Naive thymus-derived CD4-positive, alpha-beta T cell (primary cell): ENCODE data around the gene VPS9D1. TPM values are rescaled to one million over a fixed set of nuclear protein-coding genes. Genes with fewer than 3 reads are reported as not detected.

Experiments
- ATAC-seq: fragments of 150-1000 bp; cut with Tn5 transposase; 2 replicates; pipeline ENCODE4 v1.10.0; 2021; ENCODE audit warnings: mild to moderate bottlenecking, moderate library complexity
- CTCF ChIA-PET: fragments of 350-600 bp; sonication (Branson Sonifier 250); formaldehyde crosslinking; loops from one replicate; lab custom pipeline; 2021; ENCODE audit warnings: antibody characterized with exemption; lab: Charles Lee
- POLR2A ChIA-PET: fragments of 350-600 bp; sonication (Branson Sonifier 250); formaldehyde crosslinking; loops from one replicate; lab custom pipeline; 2021; ENCODE audit warnings: antibody characterized with exemption, inconsistent platforms; lab: Charles Lee
- DNase-seq, 9 donors: peaks; one replicate each; pipeline versions ENCODE4 v3.0.0 to v3.0.0-alpha.2; 2020 to 2022; ENCODE audit warnings: mixed read lengths in 1 of 9
- H3K27ac ChIP-seq: one replicate; pipeline ENCODE4 v1.7.0; 2013; ENCODE audit warnings: mild to moderate bottlenecking, low read depth, low read length, moderate library complexity
- H3K27me3 ChIP-seq, 2 donors: one replicate each; pipeline ENCODE4 v1.7.0; 2013; ENCODE audit warnings: low read length in 2 of 2, mild to moderate bottlenecking in 2 of 2, moderate library complexity in 2 of 2; ENCODE audit not compliant: control insufficient read depth in 2 of 2, insufficient read depth in 2 of 2
- H3K36me3 ChIP-seq, 3 experiments: 1 replicate in 2 of 3; 2 replicates in 1 of 3; pipeline ENCODE4 v1.7.0; 2013; ENCODE audit warnings: low read length in 3 of 3, mild to moderate bottlenecking in 3 of 3, moderate library complexity in 1 of 3; ENCODE audit not compliant: insufficient read depth in 3 of 3, control insufficient read depth in 2 of 3
- H3K4me1 ChIP-seq, 2 donors: one replicate each; pipeline ENCODE4 v1.7.0; 2013; ENCODE audit warnings: low read length in 2 of 2, mild to moderate bottlenecking in 2 of 2, moderate library complexity in 1 of 2; ENCODE audit not compliant: control insufficient read depth in 2 of 2, insufficient read depth in 2 of 2
- H3K4me3 ChIP-seq: 2 replicates; pipeline ENCODE4 v1.7.0; 2013; ENCODE audit warnings: mild to moderate bottlenecking, low read length
- H3K9me3 ChIP-seq, 3 experiments: 1 replicate in 2 of 3; 2 replicates in 1 of 3; pipeline ENCODE4 v1.7.0; 2013; ENCODE audit warnings: low read length in 3 of 3; ENCODE audit not compliant: control insufficient read depth in 2 of 3
- H3K27ac Mint-ChIP-seq, 9 donors: one replicate each; pipeline ENCODE4 v1.8.0; 2020 to 2022; ENCODE audit warnings: mixed read lengths in 9 of 9, mild to moderate bottlenecking in 8 of 9, moderate library complexity in 5 of 9, inconsistent platforms in 2 of 9
- H3K27me3 Mint-ChIP-seq, 5 donors: one replicate each; pipeline ENCODE4 v1.8.0; 2021 to 2022; ENCODE audit warnings: mixed read lengths in 5 of 5, mild to moderate bottlenecking in 1 of 5
- H3K36me3 Mint-ChIP-seq, 5 donors: one replicate each; pipeline ENCODE4 v1.8.0; 2020 to 2022; ENCODE audit warnings: mixed read lengths in 5 of 5, mild to moderate bottlenecking in 3 of 5, inconsistent platforms in 1 of 5
- H3K4me1 Mint-ChIP-seq, 7 donors: one replicate each; pipeline ENCODE4 v1.8.0; 2020 to 2022; ENCODE audit warnings: mixed read lengths in 7 of 7, mild to moderate bottlenecking in 3 of 7, inconsistent platforms in 1 of 7
- H3K4me3 Mint-ChIP-seq, 10 donors: one replicate each; pipeline ENCODE4 v1.8.0; 2020 to 2022; ENCODE audit warnings: mild to moderate bottlenecking in 10 of 10, mixed read lengths in 10 of 10, moderate library complexity in 6 of 10, inconsistent platforms in 2 of 10
- H3K9me3 Mint-ChIP-seq, 11 donors: one replicate each; pipeline ENCODE4 v1.8.0; 2020 to 2022; ENCODE audit warnings: mixed read lengths in 11 of 11, mild to moderate bottlenecking in 4 of 11, inconsistent platforms in 1 of 11, moderate library complexity in 1 of 11
- intact Hi-C, 2 donors: fragments of 100-400 bp; cut with micrococcal nuclease; formaldehyde crosslinking; loops; one replicate each; pipeline ENCODE4 v1.15.1; 2023
- polyA plus RNA-seq, 2 donors: library from polyadenylated mRNA; unstranded; fragments of 300-500 nt; fragmentation: Illumina TruSeq; gene quantifications; one replicate each; pipeline ENCODE4 v1.2.3, GENCODE V29; 2021
- total RNA-seq, 6 experiments: library from RNA in 5 of 6; stranded (reverse) in 5 of 6; gene quantifications; 1 replicate in 5 of 6; 2 replicates in 1 of 6; pipeline ENCODE4 v1.2.3 and lab custom pipeline; 2021 to 2026

VPS9D1 gene
- total and polyA plus RNA-seq, 7 experiments from 2014 or later = 0.93 to 28.9 (median 11.9) TPM

DNA sequence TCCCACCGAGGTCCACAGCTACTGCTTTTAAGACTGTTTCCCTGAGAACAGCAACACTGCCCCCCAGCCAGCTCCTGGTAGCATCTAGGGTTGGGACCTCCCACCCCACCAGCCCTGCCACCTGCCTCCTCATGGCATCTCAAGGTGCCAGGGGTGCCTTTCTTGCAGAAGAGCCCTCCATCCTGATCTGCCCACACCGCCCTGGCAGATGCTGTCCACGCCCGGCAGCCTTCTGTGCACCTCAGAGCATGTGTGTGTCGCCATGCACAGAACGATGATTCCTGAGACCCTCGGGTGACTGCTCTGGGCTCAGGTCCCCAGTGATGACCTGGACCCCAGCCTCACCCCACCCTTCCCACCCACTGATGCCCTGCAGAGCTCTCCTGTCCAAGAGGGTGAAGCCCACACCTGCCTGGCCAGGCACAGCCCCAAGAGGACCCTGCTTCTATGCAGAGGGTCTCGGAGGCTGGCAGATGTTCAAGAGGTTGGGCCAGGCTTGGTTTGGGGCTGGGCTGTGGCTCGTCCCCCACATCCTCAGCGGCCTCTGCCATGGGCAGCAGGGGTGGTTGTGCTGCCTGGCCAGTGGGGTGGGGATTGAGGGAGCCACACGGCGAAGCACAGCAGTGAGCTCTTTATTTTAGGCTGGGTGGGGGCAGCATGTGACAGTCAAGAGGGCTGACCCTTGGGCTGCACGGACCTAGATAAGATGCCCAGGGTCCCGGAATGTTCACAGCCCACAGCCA lies 14.0 kb downstream of the VPS9D1 start:
- peak overlapping the region in 1 of 10 donors; percentile 26 for H3K4me3 Mint-ChIP-seq
- CTCF ChIA-PET = interaction anchor here (0.7 to 6.8 kb wide), 24 partner anchors 8 to 206 kb away, joined by 3 to 138 read pairs (median 5); partner anchors contain the start of genes CDK10 and TCF25
- no peaks in the 10 kb centered on the region for H3K9me3 Mint-ChIP-seq
- ATAC-seq (no peak), DNase-seq (peak in 1 of 9 donors; percentile 7)
- no peaks in the 10 kb centered on the region for H3K27me3 ChIP-seq
- no peaks in the 10 kb centered on the region for H3K36me3 ChIP-seq
- intact Hi-C loops = loop anchor here (1.0 to 10.0 kb wide), 7 partner anchors 16 to 462 kb away; no protein-coding TSS in a partner anchor
- no peak overlapping the region for H3K4me3 ChIP-seq
- no peak overlapping the region for H3K27ac Mint-ChIP-seq
- peaks cover 4 to 13% of the 10 kb centered on the region in 2 donors for H3K4me1 ChIP-seq
- H3K27ac ChIP-seq = no peak overlapping the region
- H3K9me3 ChIP-seq = no peaks in the 10 kb centered on the region
- no peaks in the 10 kb centered on the region for H3K27me3 Mint-ChIP-seq
- no peaks in the 10 kb centered on the region for H3K36me3 Mint-ChIP-seq
- POLR2A ChIA-PET = interaction anchor here (0.6 to 5.2 kb wide), 14 partner anchors 11 to 204 kb away, joined by 3 to 50 read pairs (median 4); no protein-coding TSS in a partner anchor
- peaks cover 5 to 23% (median 14%) of the 10 kb centered on the region in 7 donors for H3K4me1 Mint-ChIP-seq

DNA sequence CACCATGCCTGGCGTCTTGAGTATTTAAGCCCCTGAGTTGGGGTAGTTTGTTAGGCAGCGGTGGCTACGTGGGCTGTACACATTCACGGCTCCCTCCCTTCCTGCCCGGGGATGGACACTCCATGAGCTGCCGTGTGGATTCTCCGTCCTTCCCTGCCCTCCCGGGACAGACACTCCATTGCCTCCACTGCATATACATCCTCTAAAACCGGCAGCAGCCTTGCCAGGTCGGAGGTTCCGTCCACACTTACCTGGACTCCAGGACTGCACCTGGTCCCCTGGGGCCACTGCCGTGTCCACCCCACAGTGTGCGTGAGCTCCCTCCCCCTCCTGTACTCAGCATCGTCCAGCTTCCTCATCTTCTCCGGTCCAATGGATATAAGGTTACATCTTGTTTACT lies 15.7 kb downstream of the VPS9D1 start:
- Mint-ChIP-seq H3K4me3 (no peak overlapping the region), H3K27me3 (no peaks in the 10 kb centered on the region), H3K9me3 (no peaks in the 10 kb centered on the region), H3K4me1 (peaks cover 5 to 26% (median 14%) of the 10 kb centered on the region in 7 donors), H3K36me3 (no peaks in the 10 kb centered on the region), H3K27ac (peak overlapping the region in 2 of 9 donors; percentile 12 to 81)
- ATAC-seq (no peak), DNase-seq (peak in 1 of 9 donors; percentile 2)
- POLR2A ChIA-PET = interaction anchor here (0.6 to 5.2 kb wide), 5 partner anchors 14 to 1041 kb away, joined by 3 to 50 read pairs (median 5); no protein-coding TSS in a partner anchor
- CTCF ChIA-PET = interaction anchor here (0.6 to 6.8 kb wide), 10 partner anchors 9 to 160 kb away, joined by 3 to 138 read pairs (median 7); partner anchors contain the start of gene CDK10
- Histone ChIP-seq H3K4me3 (no peak overlapping the region), H3K9me3 (no peaks in the 10 kb centered on the region), H3K36me3 (no peaks in the 10 kb centered on the region), H3K4me1 (peaks cover 13 to 23% of the 10 kb centered on the region in 2 donors), H3K27ac (no peak overlapping the region), H3K27me3 (no peaks in the 10 kb centered on the region)
- intact Hi-C loops = loop anchor here in 1 of 2 donors (10.0 kb wide), 1 partner anchor 460 kb away; no protein-coding TSS in a partner anchor

DNA sequence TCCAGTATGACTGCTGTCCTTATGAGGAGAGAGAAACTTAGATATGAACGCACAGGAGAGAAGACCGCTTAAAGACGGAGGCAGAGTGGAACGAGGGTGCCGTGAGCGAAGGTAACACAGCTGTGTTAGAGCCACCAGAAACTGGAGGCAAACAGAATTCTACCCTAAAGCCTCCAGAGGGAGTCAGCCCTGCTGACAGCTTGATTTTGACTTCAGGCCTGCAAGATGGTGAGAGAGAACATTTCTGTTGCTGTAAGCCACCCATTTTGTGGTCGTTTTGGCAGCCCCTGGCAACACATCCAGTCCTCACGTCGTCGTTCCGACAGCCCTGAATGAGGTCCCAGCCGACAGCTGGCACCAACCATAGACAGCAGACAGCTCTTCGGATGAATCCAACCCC lies 16.4 kb downstream of the VPS9D1 start:
- CTCF ChIA-PET = interaction anchor here (1.0 to 6.8 kb wide), 5 partner anchors 12 to 169 kb away, joined by 3 to 138 read pairs (median 12); partner anchors contain the start of gene TCF25
- ATAC-seq (no peak), DNase-seq (no peak)
- Histone ChIP-seq H3K36me3 (no peaks in the 10 kb centered on the region), H3K4me3 (no peak overlapping the region), H3K27me3 (no peaks in the 10 kb centered on the region), H3K4me1 (peaks cover 16 to 26% of the 10 kb centered on the region in 2 donors), H3K9me3 (no peaks in the 10 kb centered on the region), H3K27ac (no peak overlapping the region)
- intact Hi-C loops = loop anchor here (5.0 to 10.0 kb wide), 4 partner anchors 217 to 902 kb away; partner anchors contain the start of gene CDT1 (in 1 of the 2)
- Mint-ChIP-seq H3K36me3 (peaks cover 0 to under 1% (median 0%) of the 10 kb centered on the region in 5 donors), H3K4me1 (peaks cover 5 to 30% (median 17%) of the 10 kb centered on the region in 7 donors), H3K9me3 (no peaks in the 10 kb centered on the region), H3K27ac (no peak overlapping the region), H3K27me3 (no peaks in the 10 kb centered on the region), H3K4me3 (no peak overlapping the region)
- POLR2A ChIA-PET = interaction anchor here (0.8 to 5.2 kb wide), 4 partner anchors 15 to 34 kb away, joined by 3 to 50 read pairs (median 4); no protein-coding TSS in a partner anchor

DNA sequence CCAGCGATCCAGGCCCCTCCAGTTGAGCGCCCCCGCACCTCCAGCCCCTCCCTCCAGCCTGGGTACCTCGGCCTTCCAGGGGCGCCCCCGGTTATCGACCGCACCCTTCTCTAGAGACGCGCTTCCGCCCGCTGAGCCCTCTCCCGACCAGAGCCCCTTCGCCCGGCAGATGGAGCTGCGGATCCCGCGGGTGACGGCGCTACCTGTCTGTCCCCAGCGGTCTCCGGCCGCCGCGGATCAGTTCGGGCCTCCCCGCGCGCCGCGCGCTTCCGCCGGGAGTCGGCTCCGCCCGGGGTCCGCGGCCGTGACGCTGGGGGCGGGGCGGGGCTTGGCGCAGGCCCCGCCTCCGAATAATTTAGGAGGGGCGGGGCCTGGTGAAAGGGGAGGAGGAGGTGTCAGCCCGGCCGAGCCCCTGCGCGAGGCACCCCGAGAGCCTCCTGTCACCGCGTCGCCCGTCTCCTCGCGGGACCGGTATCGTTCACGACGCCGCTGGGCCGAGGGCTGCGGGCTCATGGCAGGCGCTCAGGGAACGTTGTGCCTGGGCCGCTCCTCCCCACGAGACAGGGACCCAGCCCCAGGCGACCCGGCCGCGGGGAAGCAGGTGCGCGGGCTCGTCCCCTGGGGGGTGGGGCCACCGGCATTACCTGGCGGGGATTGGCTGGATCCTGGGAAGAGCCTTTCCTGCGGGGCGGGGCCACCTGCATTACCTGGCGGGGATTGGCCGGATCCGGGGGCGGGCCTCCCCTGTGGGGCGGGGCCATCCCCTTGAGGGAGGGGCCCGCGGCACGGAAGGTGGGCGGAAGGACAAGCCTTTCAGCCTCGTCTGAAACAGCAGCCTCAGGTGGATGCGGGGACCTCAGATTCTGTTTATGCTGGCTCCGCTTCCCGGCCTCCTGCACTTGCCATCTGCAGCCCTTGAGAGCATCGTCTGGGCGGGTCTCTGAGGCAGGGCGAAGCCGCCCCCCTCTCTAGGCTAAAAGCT lies 19.0 kb downstream of the VPS9D1 start, which contains the start of gene SPATA2L:
SPATA2L (minus strand) TSS at position 281 of the 982 bp plus-strand sequence. CDS start 473 bp downstream, outside the sequence.
- Histone ChIP-seq H3K27me3 (no peaks in the 10 kb centered on the region), H3K36me3 (peaks cover 0 to 10% (median 0%) of the 10 kb centered on the region in 3 experiments), H3K4me3 (peak within 1 kb of the TSS; percentile 41), H3K4me1 (peaks cover 19 to 26% of the 10 kb centered on the region in 2 donors), H3K9me3 (no peaks in the 10 kb centered on the region), H3K27ac (peak within 1 kb of the TSS; percentile 73)
- Mint-ChIP-seq H3K4me3 (peak within 1 kb of the TSS; percentile 66 to 86 (median 76)), H3K27me3 (no peaks in the 10 kb centered on the region), H3K36me3 (peaks cover 0 to 4% (median 0%) of the 10 kb centered on the region in 5 donors), H3K27ac (peak within 1 kb of the TSS; percentile 64 to 90 (median 87)), H3K9me3 (no peaks in the 10 kb centered on the region), H3K4me1 (peaks cover 5 to 34% (median 21%) of the 10 kb centered on the region in 7 donors)
- POLR2A ChIA-PET = interaction anchor here (0.6 to 3.5 kb wide), 9 partner anchors 10 to 171 kb away, joined by 3 to 23 read pairs (median 13); partner anchors contain the start of genes CDK10, CHMP1A, SPATA33 and TCF25
- ATAC-seq (peak; percentile 90), DNase-seq (peak; percentile 96 to 100 (median 99))
- intact Hi-C loops = loop anchor here (1.0 to 10.0 kb wide), 9 partner anchors 10 to 899 kb away; partner anchors contain the start of genes ANKRD11 (in 1 of the 2), CDT1 (in 1 of the 2), FANCA (in 1 of the 2) and RPL13 (in 1 of the 2)
- CTCF ChIA-PET = interaction anchor here (0.6 to 4.1 kb wide), 9 partner anchors 16 to 172 kb away, joined by 4 to 71 read pairs (median 5); partner anchors contain the start of gene TCF25

DNA sequence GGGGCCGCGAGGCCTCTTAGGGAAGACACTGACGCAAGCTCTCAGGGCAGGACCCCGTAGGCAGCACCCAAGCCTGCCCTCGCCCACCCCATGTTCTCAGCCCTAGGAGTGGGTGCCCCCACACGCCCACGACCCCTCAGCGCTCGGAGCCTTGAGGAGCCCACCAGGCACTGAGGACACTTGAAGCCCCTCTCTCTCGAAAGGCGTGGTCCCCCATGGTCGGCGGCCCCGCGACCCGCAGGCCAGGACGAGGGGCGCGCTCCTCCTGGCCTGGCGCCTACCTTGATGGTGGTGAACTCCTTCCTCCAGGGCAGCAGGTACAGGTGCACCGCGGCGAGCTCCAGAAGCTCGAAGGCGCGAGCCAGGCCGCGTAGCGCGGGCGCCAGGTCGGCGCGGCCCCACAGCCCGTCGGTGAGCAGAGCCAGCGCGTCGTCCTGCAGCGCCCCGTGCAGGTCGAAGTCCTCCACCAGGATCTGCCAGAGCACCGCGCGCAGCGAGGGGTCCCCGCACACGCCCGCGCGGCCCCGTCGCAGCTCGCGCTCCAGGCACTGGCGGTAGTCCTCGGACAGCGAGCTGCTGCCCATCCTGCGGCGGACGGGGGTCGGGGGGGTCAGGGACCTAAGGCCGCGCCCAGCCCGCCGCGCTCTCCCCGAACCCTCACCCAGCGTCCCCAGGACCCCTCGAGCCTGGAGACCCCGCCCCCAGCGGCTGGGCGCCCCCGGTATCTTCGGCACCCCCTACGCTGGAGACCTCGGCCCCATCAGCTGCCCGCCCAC lies 19.9 kb downstream of the VPS9D1 start:
- Mint-ChIP-seq H3K36me3 (peaks cover 0 to 4% (median 0%) of the 10 kb centered on the region in 5 donors), H3K4me1 (peaks cover under 1 to 30% (median 16%) of the 10 kb centered on the region in 7 donors), H3K4me3 (peak overlapping the region; percentile 66 to 86 (median 76)), H3K9me3 (no peaks in the 10 kb centered on the region), H3K27ac (peak overlapping the region in 8 of 9 donors; percentile 46 to 89 (median 85)), H3K27me3 (no peaks in the 10 kb centered on the region)
- Histone ChIP-seq H3K36me3 (peaks cover 0 to 14% (median 0%) of the 10 kb centered on the region in 3 experiments), H3K27me3 (no peaks in the 10 kb centered on the region), H3K4me3 (peak overlapping the region; percentile 41), H3K27ac (peak overlapping the region; percentile 73), H3K4me1 (peaks cover 28% of the 10 kb centered on the region in 2 donors), H3K9me3 (no peaks in the 10 kb centered on the region)
- ATAC-seq = peak; percentile 17
- CTCF ChIA-PET = interaction anchor here (0.6 to 4.1 kb wide), 23 partner anchors 8 to 375 kb away, joined by 3 to 71 read pairs (median 4); partner anchors contain the start of genes CDK10 and TCF25
- peak; percentile 46 to 60 (median 58) for DNase-seq
- intact Hi-C loops = loop anchor here (1.0 to 10.0 kb wide), 17 partner anchors 15 to 899 kb away; partner anchors contain the start of genes CDK10 (in 2 of the 2), ANKRD11 (in 1 of the 2), CDT1 (in 1 of the 2) and CHMP1A (in 1 of the 2)
- POLR2A ChIA-PET = interaction anchor here (0.6 to 3.5 kb wide), 14 partner anchors 15 to 221 kb away, joined by 3 to 23 read pairs (median 5); partner anchors contain the start of genes CDK10, CHMP1A, SPATA33 and TCF25
